ENCODE measurements around the gene SEMG2. TPM values are rescaled to one million over a fixed set of nuclear protein-coding genes. Genes with fewer than 3 reads are reported as not detected.

Gene SEMG2
- total RNA-seq, 4 donors from 2014 or later = not detected

DNA sequence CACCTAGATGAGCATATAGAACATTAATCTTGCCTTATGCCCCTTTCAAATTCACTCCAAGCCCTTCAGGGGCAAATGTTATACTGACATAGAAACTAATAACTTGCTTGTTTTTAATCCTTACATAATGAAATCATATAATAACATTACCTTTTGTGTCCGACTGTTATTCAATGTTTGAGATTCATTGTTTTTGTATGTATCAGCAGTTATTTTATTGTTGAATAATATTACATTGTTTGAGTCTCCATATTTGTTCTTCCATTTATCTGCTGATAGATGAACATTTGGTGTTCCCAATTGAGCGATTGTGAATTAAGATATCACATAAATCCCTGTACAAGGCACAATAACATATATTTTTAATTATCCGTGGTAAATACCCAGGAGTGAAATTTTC is 8.3 kb upstream of the SEMG2 start:
- Histone ChIP-seq H3K4me3 (no peak overlapping the region), H3K9me3 (no peaks in the 10 kb centered on the region), H3K27me3 (no peaks in the 10 kb centered on the region), H3K4me1 (no peaks in the 10 kb centered on the region), H3K27ac (no peak overlapping the region), H3K36me3 (no peaks in the 10 kb centered on the region)
- WGBS, 2 donors = 80% methylated on average over 3 of the region's 3 CpGs
- no peak for DNase-seq (ENCODE audit: low spot score in 2 of 2)
- TF ChIP-seq, protein P1, sequence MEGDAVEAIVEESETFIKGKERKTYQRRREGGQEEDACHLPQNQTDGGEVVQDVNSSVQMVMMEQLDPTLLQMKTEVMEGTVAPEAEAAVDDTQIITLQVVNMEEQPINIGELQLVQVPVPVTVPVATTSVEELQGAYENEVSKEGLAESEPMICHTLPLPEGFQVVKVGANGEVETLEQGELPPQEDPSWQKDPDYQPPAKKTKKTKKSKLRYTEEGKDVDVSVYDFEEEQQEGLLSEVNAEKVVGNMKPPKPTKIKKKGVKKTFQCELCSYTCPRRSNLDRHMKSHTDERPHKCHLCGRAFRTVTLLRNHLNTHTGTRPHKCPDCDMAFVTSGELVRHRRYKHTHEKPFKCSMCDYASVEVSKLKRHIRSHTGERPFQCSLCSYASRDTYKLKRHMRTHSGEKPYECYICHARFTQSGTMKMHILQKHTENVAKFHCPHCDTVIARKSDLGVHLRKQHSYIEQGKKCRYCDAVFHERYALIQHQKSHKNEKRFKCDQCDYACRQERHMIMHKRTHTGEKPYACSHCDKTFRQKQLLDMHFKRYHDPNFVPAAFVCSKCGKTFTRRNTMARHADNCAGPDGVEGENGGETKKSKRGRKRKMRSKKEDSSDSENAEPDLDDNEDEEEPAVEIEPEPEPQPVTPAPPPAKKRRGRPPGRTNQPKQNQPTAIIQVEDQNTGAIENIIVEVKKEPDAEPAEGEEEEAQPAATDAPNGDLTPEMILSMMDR (IDR thresholded peaks at IDR 0.05) = no peak
- TF ChIP-seq EP300 (IDR thresholded peaks at IDR 0.05) = no peak

DNA sequence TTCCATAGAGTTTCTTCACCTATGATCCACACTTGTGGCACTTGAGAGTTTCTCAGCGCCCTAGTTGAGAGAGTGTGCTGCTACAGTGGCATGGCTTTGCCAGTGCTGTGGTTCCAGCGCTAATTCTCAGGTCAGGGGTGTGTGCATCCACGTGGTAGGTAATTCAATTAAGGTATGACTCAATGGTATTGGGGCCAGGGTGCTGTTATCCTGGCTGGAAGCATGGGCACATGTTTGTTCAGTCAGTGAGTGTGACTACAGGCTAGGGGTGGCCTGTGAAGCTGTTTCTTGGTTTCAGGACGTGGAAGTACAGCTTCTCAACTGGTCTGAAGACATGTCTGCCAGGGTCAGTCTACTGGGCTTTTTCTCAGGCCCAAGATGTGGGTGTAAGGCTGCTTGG is 3.0 kb upstream of the SEMG2 start:
- Histone ChIP-seq H3K36me3 (no peaks in the 10 kb centered on the region), H3K27me3 (no peaks in the 10 kb centered on the region), H3K4me1 (no peaks in the 10 kb centered on the region), H3K9me3 (no peaks in the 10 kb centered on the region), H3K4me3 (no peak overlapping the region), H3K27ac (no peak overlapping the region)
- WGBS, 2 donors = 69 to 76% methylated on average over 4 of the region's 4 CpGs
- DNase-seq (ENCODE audit: low spot score in 2 of 2) = no peak
- TF ChIP-seq EP300 (IDR thresholded peaks at IDR 0.05) = no peak
- TF ChIP-seq, protein P1 (IDR thresholded peaks at IDR 0.05) = no peak
- TF ChIP-seq POLR2A (IDR thresholded peaks at IDR 0.05) = no peak

DNA sequence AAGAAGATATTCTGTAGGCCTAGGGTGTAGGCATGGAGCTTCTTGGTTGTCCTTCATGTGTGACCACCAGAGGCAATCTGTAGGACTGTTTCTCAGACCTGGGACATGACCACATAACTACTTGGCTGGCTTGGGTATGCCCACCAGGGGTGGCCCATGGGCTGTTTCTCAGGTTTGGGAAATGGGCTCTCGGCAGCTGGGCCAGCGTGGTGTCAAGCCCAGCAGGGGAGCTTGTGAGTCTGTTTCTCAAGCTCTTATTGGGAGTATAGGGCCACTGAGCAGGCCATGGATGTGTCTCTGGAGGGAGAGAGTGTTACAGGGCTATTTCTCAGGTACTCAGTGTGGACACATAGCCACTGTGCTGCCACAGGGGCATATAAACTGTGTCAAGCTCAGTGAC is 2.5 kb upstream of the SEMG2 start:
- 72 to 94% methylated on average over 2 of the region's 2 CpGs for WGBS, 2 donors
- H3K4me1 ChIP-seq = no peaks in the 10 kb centered on the region
- H3K27ac ChIP-seq = no peak overlapping the region
- no peaks in the 10 kb centered on the region for H3K36me3 ChIP-seq
- H3K27me3 ChIP-seq = no peaks in the 10 kb centered on the region
- DNase-seq (ENCODE audit: low spot score in 2 of 2) = no peak
- no peaks in the 10 kb centered on the region for H3K9me3 ChIP-seq
- no peak for TF ChIP-seq EP300 (IDR thresholded peaks at IDR 0.05)
- TF ChIP-seq, protein P1 (IDR thresholded peaks at IDR 0.05) = no peak
- TF ChIP-seq POLR2A (IDR thresholded peaks at IDR 0.05) = no peak
- H3K4me3 ChIP-seq = no peak overlapping the region

DNA sequence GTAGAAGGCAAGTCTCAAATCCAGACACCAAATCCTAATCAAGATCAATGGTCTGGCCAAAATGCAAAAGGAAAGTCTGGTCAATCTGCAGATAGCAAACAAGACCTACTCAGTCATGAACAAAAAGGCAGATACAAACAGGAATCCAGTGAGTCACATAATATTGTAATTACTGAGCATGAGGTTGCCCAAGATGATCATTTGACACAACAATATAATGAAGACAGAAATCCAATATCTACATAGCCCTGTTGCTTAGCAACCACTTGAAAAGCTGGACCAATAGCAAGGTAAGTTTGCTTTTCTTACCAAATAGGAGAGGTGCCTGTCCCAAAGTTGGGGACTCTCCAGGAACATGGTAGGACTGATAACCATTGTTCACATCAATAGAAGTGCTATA is 2.0 kb downstream of the SEMG2 start:
- Histone ChIP-seq H3K27ac (no peak overlapping the region), H3K36me3 (no peaks in the 10 kb centered on the region), H3K4me3 (no peak overlapping the region), H3K9me3 (no peaks in the 10 kb centered on the region), H3K4me1 (no peaks in the 10 kb centered on the region), H3K27me3 (no peaks in the 10 kb centered on the region)
- TF ChIP-seq POLR2A (IDR thresholded peaks at IDR 0.05) = no peak
- DNase-seq (ENCODE audit: low spot score in 2 of 2) = no peak

DNA sequence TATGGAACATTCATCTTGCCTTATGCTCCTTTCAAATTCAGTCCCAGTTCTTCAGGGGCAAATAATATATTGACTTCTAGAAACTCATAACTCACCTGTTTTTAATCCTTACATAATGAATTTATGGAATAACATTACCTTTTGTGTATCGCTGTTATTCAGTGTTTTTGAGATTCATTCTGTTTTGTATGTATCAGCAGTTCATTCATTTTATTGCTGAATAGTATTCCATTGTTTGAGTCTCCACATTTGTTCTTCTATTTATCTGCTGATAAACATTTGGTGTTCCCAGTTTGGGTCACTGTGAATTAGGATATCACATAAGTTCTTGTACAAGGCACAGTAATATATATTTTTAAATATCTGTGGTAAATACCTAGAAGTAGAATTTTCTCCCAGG is 5.1 kb downstream of the SEMG2 start:
- no peaks in the 10 kb centered on the region for H3K4me1 ChIP-seq
- H3K9me3 ChIP-seq = no peaks in the 10 kb centered on the region
- no peak overlapping the region for H3K4me3 ChIP-seq
- no peak overlapping the region for H3K27ac ChIP-seq
- no peaks in the 10 kb centered on the region for H3K36me3 ChIP-seq
- no peaks in the 10 kb centered on the region for H3K27me3 ChIP-seq
- WGBS, 2 donors = 76 to 83% methylated on average over 1 of the region's 1 CpG
- no peak for DNase-seq (ENCODE audit: low spot score in 2 of 2)
- TF ChIP-seq POLR2A (IDR thresholded peaks at IDR 0.05) (no peak), EP300 (IDR thresholded peaks at IDR 0.05) (no peak)
- TF ChIP-seq, protein P1 (IDR thresholded peaks at IDR 0.05) = no peak
